Endothelial cell of umbilical vein (primary cell): ENCODE data around the gene SIRT2. TPM values are rescaled to one million over a fixed set of nuclear protein-coding genes. Genes with fewer than 3 reads are reported as not detected.

ENCODE experiments used
- polyA plus RNA-seq, 4 experiments: library from polyadenylated mRNA; depleted of rRNA in 3 of 4; stranded (reverse) in 3 of 4; unstranded in 1 of 4; fragments of >200 nt; gene quantifications; 2 replicates each; pipeline versions ENCODE4 v1.2.1 to v1.2.3, GENCODE V29; 2011 to 2012; ENCODE audit warnings: missing spikeins in 1 of 4
- total RNA-seq: library from RNA; stranded (reverse); gene quantifications from 2 replicates; pipeline ENCODE4 v1.2.3, GENCODE V29; 2021

The SIRT2 gene
- total and polyA plus RNA-seq, 2 donors (not counting 3 experiments of a cell fraction or from before 2014, with no cell fraction given): 47.6 to 72.5 TPM

Other genes starting within 250 kb of the SIRT2 start
- not detected in 2 replicates for gene CAPN12, start 155.1 kb downstream of the SIRT2 start, total RNA-seq
- 0.35 and 0.45 TPM in 2 replicates for gene CAPN12, start 155.1 kb downstream of the SIRT2 start, polyA plus RNA-seq
- not detected in 2 replicates for gene LGALS7, start 126.1 kb downstream of the SIRT2 start, total RNA-seq
- not detected in 2 replicates for gene LGALS7, start 126.1 kb downstream of the SIRT2 start, polyA plus RNA-seq
- gene LGALS7B, start 110.4 kb downstream of the SIRT2 start, total RNA-seq: not detected in 2 replicates
- gene LGALS7B, start 110.4 kb downstream of the SIRT2 start, polyA plus RNA-seq: not detected in 2 replicates
- 0.44 TPM in 1 of 2 replicates, not detected in the other for gene LGALS4, start 86.7 kb downstream of the SIRT2 start, total RNA-seq
- 0.19 and 0.22 TPM in 2 replicates for gene LGALS4, start 86.7 kb downstream of the SIRT2 start, polyA plus RNA-seq
- 62.5 and 69.7 TPM in 2 replicates for gene ECH1, start 67.8 kb downstream of the SIRT2 start, total RNA-seq
- gene ECH1, start 67.8 kb downstream of the SIRT2 start, polyA plus RNA-seq: 71.8 and 74.1 TPM in 2 replicates
- 427 and 451 TPM in 2 replicates for gene HNRNPL, start 49.6 kb downstream of the SIRT2 start, total RNA-seq
- gene HNRNPL, start 49.6 kb downstream of the SIRT2 start, polyA plus RNA-seq: 243 and 305 TPM in 2 replicates
- 6.6 and 10.1 TPM in 2 replicates for gene RINL, start 21.3 kb downstream of the SIRT2 start, total RNA-seq
- 4.7 and 5.3 TPM in 2 replicates for gene RINL, start 21.3 kb downstream of the SIRT2 start, polyA plus RNA-seq
- 24.3 and 25.0 TPM in 2 replicates for gene NFKBIB, start 351 bp upstream of the SIRT2 start, total RNA-seq
- 30.8 and 39.6 TPM in 2 replicates for gene NFKBIB, start 351 bp upstream of the SIRT2 start, polyA plus RNA-seq
- gene CCER2, start 12.6 kb upstream of the SIRT2 start, total RNA-seq: not detected in 2 replicates
- gene CCER2, start 12.6 kb upstream of the SIRT2 start, polyA plus RNA-seq: 0.07 TPM in 1 of 2 replicates, not detected in the other
- 38.5 and 40.3 TPM in 2 replicates for gene SARS2, start 31.1 kb upstream of the SIRT2 start, total RNA-seq
- gene SARS2, start 31.1 kb upstream of the SIRT2 start, polyA plus RNA-seq: 43.7 and 58.6 TPM in 2 replicates
- gene MRPS12, start 31.3 kb upstream of the SIRT2 start, total RNA-seq: 46.0 and 49.3 TPM in 2 replicates
- gene MRPS12, start 31.3 kb upstream of the SIRT2 start, polyA plus RNA-seq: 86.3 and 127 TPM in 2 replicates
- 23.8 and 24.4 TPM in 2 replicates for gene FBXO17, start 76.1 kb upstream of the SIRT2 start, total RNA-seq
- gene FBXO17, start 76.1 kb upstream of the SIRT2 start, polyA plus RNA-seq: 21.8 and 24.3 TPM in 2 replicates
- gene FBXO27, start 132.9 kb upstream of the SIRT2 start, total RNA-seq: 4.2 and 6.5 TPM in 2 replicates
- 3.5 and 4.9 TPM in 2 replicates for gene FBXO27, start 132.9 kb upstream of the SIRT2 start, polyA plus RNA-seq
- 0.18 and 0.49 TPM in 2 replicates for gene ACP7, start 184.8 kb upstream of the SIRT2 start, total RNA-seq
- gene ACP7, start 184.8 kb upstream of the SIRT2 start, polyA plus RNA-seq: 0.03 and 0.04 TPM in 2 replicates
- 49.6 and 55.4 TPM in 2 replicates for gene PAK4, start 226.2 kb upstream of the SIRT2 start, total RNA-seq
- gene PAK4, start 226.2 kb upstream of the SIRT2 start, polyA plus RNA-seq: 39.8 and 48.4 TPM in 2 replicates